Fibroblast of pulmonary artery (primary cell): ENCODE measurements around the gene TRIM44.

Experiments used
- DNase-seq: peaks from one replicate; pipeline ENCODE4 v3.0.0-alpha.2; 2010; ENCODE audit warnings: low read depth
- H3K4me3 ChIP-seq: replicated peaks from 2 replicates; pipeline ENCODE4 v1.5.1; 2011; ENCODE audit warnings: low read depth, mild to moderate bottlenecking, control low read depth, low read length, moderate library complexity
- CTCF ChIP-seq: IDR thresholded peaks from 2 replicates; pipeline ENCODE4 v1.5.1; 2011; ENCODE audit warnings: mild to moderate bottlenecking, control low read depth, low read length, inconsistent platforms; ENCODE audit errors: missing control alignments

TRIM44 gene

GRCh38 chr11:35794333-35794732 is 131.8 kb downstream of the TRIM44 start:
- no peak for TF ChIP-seq CTCF
- no peak overlapping the region for H3K4me3 ChIP-seq
- no peak for DNase-seq

GRCh38 chr11:35794850-35795249 is 132.3 kb downstream of the TRIM44 start:
- DNase-seq = peak; percentile 32
- no peak overlapping the region for H3K4me3 ChIP-seq
- TF ChIP-seq CTCF = no peak

GRCh38 chr11:35796562-35796961 is 134.0 kb downstream of the TRIM44 start:
- no peak for TF ChIP-seq CTCF
- peak; percentile 39 for DNase-seq
- H3K4me3 ChIP-seq = no peak overlapping the region

GRCh38 chr11:35798423-35798822 is 135.8 kb downstream of the TRIM44 start:
- TF ChIP-seq CTCF = no peak
- DNase-seq = peak; percentile 18
- H3K4me3 ChIP-seq = no peak overlapping the region

GRCh38 chr11:35798983-35799382 is 136.4 kb downstream of the TRIM44 start:
- no peak for TF ChIP-seq CTCF
- no peak overlapping the region for H3K4me3 ChIP-seq
- no peak for DNase-seq

- TF ChIP-seq CTCF = peak; percentile 21
- no peak overlapping the region for H3K4me3 ChIP-seq
- DNase-seq = no peak
Observed at GRCh38 chr11:35799655-35800054, 137.1 kb downstream of the TRIM44 start.
